Omental fat pad (tissue), 4 donors: ENCODE results near the gene HJV. TPM values are rescaled to one million over a fixed set of nuclear protein-coding genes. Genes with fewer than 3 reads are reported as not detected.

ENCODE experiments used
- ATAC-seq: fragments of 150-250 bp; one replicate; pipeline ENCODE4 v1.9.1; 2016; ENCODE audit warnings: mild to moderate bottlenecking, moderate library complexity; ENCODE audit not compliant: low FRiP score
- DNase-seq: peaks from one replicate; pipeline ENCODE4 v3.0.0-alpha.2; 2019; ENCODE audit warnings: low spot score
- CTCF ChIP-seq, 3 donors: fragments of 450-650 bp; IDR thresholded peaks; one replicate each; pipeline ENCODE4 v1.5.1; 2016 to 2017; ENCODE audit warnings: antibody characterized with exemption in 3 of 3, mild to moderate bottlenecking in 3 of 3, moderate library complexity in 2 of 3
- total RNA-seq, 4 donors: library from RNA; depleted of rRNA; stranded (reverse); fragments of >200 nt; gene quantifications; one replicate each; pipeline ENCODE4 v1.1.0, GENCODE V29; 2016

Gene HJV
- total RNA-seq, 4 donors from 2014 or later = not detected

GRCh38 chr1:145994391-145995120, 27.0 kb downstream of the HJV start:
- ATAC-seq (no peak), DNase-seq (no peak)
- TF ChIP-seq CTCF (IDR thresholded peaks at IDR 0.05) = no peak

DNA sequence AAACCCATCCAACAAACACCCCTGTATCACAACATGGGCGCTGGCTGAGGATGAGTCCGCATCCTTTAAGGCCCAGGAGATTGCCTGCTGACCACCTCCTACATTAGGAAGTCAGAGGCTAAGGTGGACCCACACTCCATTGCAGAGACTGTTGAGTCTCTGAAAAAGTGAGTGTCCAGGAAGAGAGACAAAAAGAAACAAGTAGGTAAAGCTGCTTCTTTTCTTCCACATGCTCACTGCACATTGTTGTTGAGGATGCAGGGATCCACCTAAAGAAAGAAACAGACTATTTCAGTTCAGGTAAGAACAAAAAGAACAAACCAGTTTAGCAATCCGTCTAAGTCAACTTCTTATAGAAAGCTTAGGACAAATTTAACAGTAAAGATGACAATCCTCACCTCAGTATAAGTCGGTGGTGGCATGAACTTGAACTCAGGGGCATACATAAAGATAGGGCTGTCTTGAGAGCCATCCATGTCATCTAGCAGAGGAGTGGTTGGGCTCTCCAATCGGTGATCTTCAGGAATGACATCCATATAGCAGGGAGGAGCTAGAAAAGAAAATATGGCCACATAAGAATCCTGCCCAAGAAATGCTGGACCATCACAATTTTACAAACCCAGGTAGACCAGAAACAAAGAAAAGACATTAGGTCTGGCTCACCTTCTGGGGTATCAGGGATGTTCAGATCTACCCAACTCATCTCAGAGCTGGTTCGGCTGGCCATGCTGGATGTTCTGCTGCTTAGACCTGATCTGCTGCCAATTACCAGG, 27.7 kb downstream of the HJV start:
- TF ChIP-seq CTCF (IDR thresholded peaks at IDR 0.05) = no peak
- no peak for DNase-seq
- ATAC-seq = no peak

- no peak for TF ChIP-seq CTCF (IDR thresholded peaks at IDR 0.05)
- no peak for DNase-seq
- no peak for ATAC-seq
These were observed 28.4 kb downstream of the HJV start for GRCh38 chr1:145992958-145993617.

GRCh38 chr1:145992502-145992936, 29.0 kb downstream of the HJV start:
- no peak for ATAC-seq

GRCh38 chr1:145991735-145992412, 29.7 kb downstream of the HJV start:
- no peak for ATAC-seq
- DNase-seq = no peak
- no peak for TF ChIP-seq CTCF (IDR thresholded peaks at IDR 0.05)

More at GRCh38 chr1:145992502-145992936, 29.0 kb downstream of the HJV start:
- DNase-seq = no peak
- TF ChIP-seq CTCF (IDR thresholded peaks at IDR 0.05) = no peak

DNA sequence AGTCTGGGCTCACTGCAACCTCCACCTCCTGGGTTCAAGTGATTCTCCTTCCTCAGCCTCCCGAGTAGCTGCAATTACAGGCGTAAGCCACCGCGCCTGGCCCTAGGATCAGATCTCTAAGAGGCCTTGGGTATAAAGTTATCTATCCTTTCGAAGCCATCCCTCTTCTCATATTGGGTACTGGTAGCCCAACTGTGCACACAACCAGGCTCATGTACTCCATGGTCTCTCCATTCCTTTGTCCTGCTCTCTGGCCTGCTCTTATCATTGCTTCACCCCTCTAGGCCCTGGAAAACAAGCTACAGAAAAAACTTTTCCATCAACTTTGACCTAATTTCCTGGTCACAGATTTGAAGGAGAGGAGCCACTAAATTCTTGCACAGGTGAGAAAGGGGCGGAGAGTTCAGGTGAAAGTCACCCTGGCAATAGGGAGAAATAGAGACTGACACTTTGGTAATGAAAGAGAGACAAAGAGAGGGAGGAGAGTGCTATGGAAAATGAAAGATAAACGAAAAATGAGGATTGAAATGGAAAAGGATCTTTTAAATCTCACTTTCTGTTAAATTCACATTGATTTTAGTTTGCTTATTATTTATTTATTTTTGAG, 31.2 kb downstream of the HJV start:
- TF ChIP-seq CTCF (IDR thresholded peaks at IDR 0.05) = no peak
- ATAC-seq (peak; percentile 21), DNase-seq (no peak)
